Keratinocyte (primary cell): ENCODE results near the gene FUZ. TPM values are rescaled to one million over a fixed set of nuclear protein-coding genes. Genes with fewer than 3 reads are reported as not detected.

Experiments used
- DNase-seq: peaks from one replicate; pipeline ENCODE4 v3.0.0-alpha.2; 2011; ENCODE audit warnings: low read depth, missing footprints, low spot score
- FAIRE-seq: peaks from 2 replicates; lab custom pipeline; 2011; peaks lifted over from hg19 to GRCh38; lab: Jason Lieb, UNC
- H2AFZ ChIP-seq: 2 replicates; pipeline ENCODE4 v1.6.0; 2012; ENCODE audit warnings: low read length, control low read depth, inconsistent platforms; ENCODE audit not compliant: control insufficient read depth
- H3K27ac ChIP-seq: 2 replicates; pipeline ENCODE4 v1.5.1; 2011; ENCODE audit warnings: low read length; ENCODE audit not compliant: control insufficient read depth, insufficient read depth
- H3K27me3 ChIP-seq: 3 replicates; pipeline ENCODE4 v1.6.0; 2011; ENCODE audit warnings: low read length; ENCODE audit not compliant: control insufficient read depth, insufficient read depth; ENCODE audit errors: extremely low read depth
- H3K36me3 ChIP-seq, 2 experiments: 2 replicates in 1 of 2; 3 replicates in 1 of 2; pipeline ENCODE4 v1.5.1; 2011; ENCODE audit warnings: low read length in 2 of 2, mild to moderate bottlenecking in 1 of 2; ENCODE audit not compliant: control insufficient read depth in 2 of 2, insufficient read depth in 2 of 2; ENCODE audit errors: extremely low read depth in 1 of 2
- H3K4me1 ChIP-seq: 3 replicates; pipeline ENCODE4 v1.5.1; 2011; ENCODE audit warnings: low read length; ENCODE audit not compliant: control insufficient read depth, insufficient read depth; ENCODE audit errors: extremely low read depth
- H3K4me2 ChIP-seq: 3 replicates; pipeline ENCODE4 v1.6.0; 2011; ENCODE audit warnings: low read depth, low read length; ENCODE audit not compliant: control insufficient read depth, insufficient read depth; ENCODE audit errors: extremely low read depth
- H3K4me3 ChIP-seq, 3 experiments: fragments of 200-600 bp in 1 of 3; sonication (generic) in 1 of 3; 2 replicates in 2 of 3; 3 replicates in 1 of 3; pipeline ENCODE4 v1.5.1; 2011 to 2016; ENCODE audit warnings: low read length in 3 of 3, mild to moderate bottlenecking in 3 of 3, control low read depth in 2 of 3, inconsistent platforms in 1 of 3, low read depth in 1 of 3, mixed read lengths in 1 of 3, mixed run types in 1 of 3, moderate library complexity in 1 of 3; ENCODE audit not compliant: control insufficient read depth in 2 of 3, insufficient read depth in 2 of 3; ENCODE audit errors: extremely low read depth in 1 of 3
- H3K79me2 ChIP-seq: 2 replicates; pipeline ENCODE4 v1.6.0; 2012; ENCODE audit warnings: low read length; ENCODE audit not compliant: control insufficient read depth, insufficient read depth
- H3K9ac ChIP-seq: 3 replicates; pipeline ENCODE4 v1.6.0; 2011; ENCODE audit warnings: low read length; ENCODE audit not compliant: control insufficient read depth, insufficient read depth; ENCODE audit errors: extremely low read depth
- H3K9me1 ChIP-seq: 3 replicates; pipeline ENCODE4 v1.6.0; 2011; ENCODE audit warnings: low read length; ENCODE audit not compliant: control insufficient read depth, insufficient read depth; ENCODE audit errors: extremely low read depth
- H3K9me3 ChIP-seq: 2 replicates; pipeline ENCODE4 v1.5.1; 2012; ENCODE audit warnings: low read depth, low read length; ENCODE audit not compliant: control insufficient read depth
- H4K20me1 ChIP-seq: 3 replicates; pipeline ENCODE4 v1.6.0; 2011; ENCODE audit warnings: low read length; ENCODE audit not compliant: control insufficient read depth, insufficient read depth; ENCODE audit errors: extremely low read depth
- EZH2 ChIP-seq: IDR thresholded peaks from one replicate; pipeline ENCODE4 v1.6.1; 2012; ENCODE audit warnings: inconsistent platforms, mild to moderate bottlenecking, low read length, moderate library complexity
- dilution Hi-C: fragments of 300-500 bp; cut with MboI; formaldehyde crosslinking; loops from one replicate; pipeline ENCODE4 v1.7.0; 2020; ENCODE audit warnings: low sequenced_read_pairs; ENCODE audit not compliant: extremely low pct_ligation_motif_present
- polyA plus RNA-seq, 5 experiments: library from polyadenylated mRNA; depleted of rRNA in 3 of 5; stranded (reverse) in 3 of 5; stranded (forward) in 1 of 5; unstranded in 1 of 5; fragments of >200 nt; gene quantifications; 1 replicate in 1 of 5; 2 replicates in 3 of 5; 3 replicates in 1 of 5; pipeline versions ENCODE4 v1.2.1 to v1.2.3, GENCODE V29; 2011 to 2012; ENCODE audit warnings: missing spikeins in 2 of 5, low read depth in 1 of 5, low replicate concordance in 1 of 5
- TF ChIP-seq, protein P1 (sequence below), 3 experiments: IDR thresholded peaks in 1 of 3; conservative IDR thresholded peaks in 1 of 3; optimal IDR thresholded peaks in 1 of 3; 2 replicates in 2 of 3; 3 replicates in 1 of 3; pipeline versions ENCODE3 to v1.5.1; 2011; ENCODE audit warnings: low read length in 3 of 3, mild to moderate bottlenecking in 3 of 3, moderate library complexity in 2 of 3, control low read depth in 1 of 3, inconsistent platforms in 1 of 3; ENCODE audit not compliant: insufficient read depth in 2 of 3; ENCODE audit errors: extremely low read depth in 1 of 3

FUZ gene
- polyA plus RNA-seq, 1 donor (not counting 4 experiments of a cell fraction or from before 2014, with no cell fraction given): 3.7 TPM

DNA sequence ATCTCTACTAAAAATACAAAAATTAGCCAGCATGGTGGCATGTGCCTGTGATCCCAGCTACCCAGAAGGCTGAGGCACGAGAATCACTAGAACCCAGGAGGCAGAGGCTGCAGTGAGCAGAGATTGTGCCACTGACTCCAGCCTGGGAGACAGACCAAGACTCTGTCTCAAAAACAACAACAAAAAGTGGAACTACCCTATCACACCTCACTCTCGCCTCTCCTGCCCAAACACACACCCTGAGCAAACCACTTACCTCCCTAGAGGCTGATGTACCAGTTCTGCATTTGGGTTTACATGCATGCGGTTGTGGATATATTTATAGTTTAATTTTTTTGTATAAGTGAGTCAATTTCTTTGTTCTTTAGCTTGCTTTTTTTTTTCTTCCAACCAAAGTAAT lies 30.2 kb upstream of the FUZ start:
- Histone ChIP-seq H3K4me2 (no peak overlapping the region), H3K27ac (no peak overlapping the region), H3K9me1 (no peaks in the 10 kb centered on the region), H4K20me1 (no peaks in the 10 kb centered on the region), H3K4me3 (no peak overlapping the region), H3K4me1 (peaks cover 4% of the 10 kb centered on the region), H3K36me3 (peaks cover 0 to 4% of the 10 kb centered on the region in 2 experiments), H3K27me3 (no peaks in the 10 kb centered on the region), H3K9ac (no peak overlapping the region), H3K9me3 (no peaks in the 10 kb centered on the region), H2AFZ (no peak overlapping the region), H3K79me2 (no peaks in the 10 kb centered on the region)
- DNase-seq: no peak
- dilution Hi-C loops: no loop called here
- no peak for TF ChIP-seq EZH2
- TF ChIP-seq, protein P1, sequence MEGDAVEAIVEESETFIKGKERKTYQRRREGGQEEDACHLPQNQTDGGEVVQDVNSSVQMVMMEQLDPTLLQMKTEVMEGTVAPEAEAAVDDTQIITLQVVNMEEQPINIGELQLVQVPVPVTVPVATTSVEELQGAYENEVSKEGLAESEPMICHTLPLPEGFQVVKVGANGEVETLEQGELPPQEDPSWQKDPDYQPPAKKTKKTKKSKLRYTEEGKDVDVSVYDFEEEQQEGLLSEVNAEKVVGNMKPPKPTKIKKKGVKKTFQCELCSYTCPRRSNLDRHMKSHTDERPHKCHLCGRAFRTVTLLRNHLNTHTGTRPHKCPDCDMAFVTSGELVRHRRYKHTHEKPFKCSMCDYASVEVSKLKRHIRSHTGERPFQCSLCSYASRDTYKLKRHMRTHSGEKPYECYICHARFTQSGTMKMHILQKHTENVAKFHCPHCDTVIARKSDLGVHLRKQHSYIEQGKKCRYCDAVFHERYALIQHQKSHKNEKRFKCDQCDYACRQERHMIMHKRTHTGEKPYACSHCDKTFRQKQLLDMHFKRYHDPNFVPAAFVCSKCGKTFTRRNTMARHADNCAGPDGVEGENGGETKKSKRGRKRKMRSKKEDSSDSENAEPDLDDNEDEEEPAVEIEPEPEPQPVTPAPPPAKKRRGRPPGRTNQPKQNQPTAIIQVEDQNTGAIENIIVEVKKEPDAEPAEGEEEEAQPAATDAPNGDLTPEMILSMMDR (optimal IDR thresholded peaks at IDR 0.05 in 1 of 3, IDR thresholded peaks at IDR 0.05 in 1 of 3, conservative IDR thresholded peaks at IDR 0.05 in 1 of 3; ENCODE audit: extremely low read depth in 1 of 3, insufficient read depth in 2 of 3, low read length in 3 of 3): no peak
- FAIRE-seq: no peak

DNA sequence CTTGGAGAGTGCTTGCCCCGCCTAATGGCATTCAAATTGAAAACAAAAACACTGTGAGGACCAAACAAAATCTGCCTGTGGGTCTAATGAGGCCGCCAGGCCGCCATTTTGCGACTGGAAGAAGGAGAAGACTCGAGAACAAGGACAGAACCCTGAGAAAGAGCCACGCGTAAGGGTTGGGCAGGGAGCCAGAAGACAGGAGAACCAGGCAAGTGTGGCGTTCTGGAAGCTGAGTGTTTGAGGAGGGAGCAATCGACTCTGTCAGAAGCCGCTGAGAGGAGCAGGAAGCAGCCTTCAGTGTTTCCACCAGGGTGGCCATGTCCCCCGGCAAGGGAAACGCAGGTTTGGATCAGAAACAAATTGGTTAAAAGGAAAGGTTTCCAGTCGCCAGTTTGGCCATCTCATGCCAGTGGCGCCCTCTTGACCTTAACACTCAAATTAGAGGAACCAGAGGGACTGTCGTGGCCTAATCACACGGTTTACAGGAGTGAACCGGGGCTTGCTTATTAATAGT lies 27.7 kb upstream of the FUZ start:
- Histone ChIP-seq H3K36me3 (peaks cover 11 to 17% of the 10 kb centered on the region in 2 experiments), H2AFZ (no peak overlapping the region), H3K27ac (no peak overlapping the region), H4K20me1 (no peaks in the 10 kb centered on the region), H3K9me1 (no peaks in the 10 kb centered on the region), H3K27me3 (no peaks in the 10 kb centered on the region), H3K4me3 (no peak overlapping the region), H3K9ac (no peak overlapping the region), H3K4me2 (no peak overlapping the region), H3K9me3 (no peaks in the 10 kb centered on the region), H3K79me2 (no peaks in the 10 kb centered on the region), H3K4me1 (no peaks in the 10 kb centered on the region)
- dilution Hi-C loops: no loop called here
- no peak for FAIRE-seq
- no peak for TF ChIP-seq EZH2
- TF ChIP-seq, protein P1 (optimal IDR thresholded peaks at IDR 0.05 in 1 of 3, IDR thresholded peaks at IDR 0.05 in 1 of 3, conservative IDR thresholded peaks at IDR 0.05 in 1 of 3; ENCODE audit: extremely low read depth in 1 of 3, insufficient read depth in 2 of 3, low read length in 3 of 3): no peak
- no peak for DNase-seq
